ENCODE data around the gene DUOXA2.

DUOXA2 gene

GRCh38 chr15:45147606-45148005 lies 33.5 kb downstream of the DUOXA2 start:
- ChIA-PET POLR2A (no interaction called here), CTCF (no interaction called here)
- no peak for DNase-seq (ENCODE audit: extremely low spot score)
- TF ChIP-seq SP1 (IDR thresholded peaks at IDR 0.05) (no peak), L3MBTL2 (conservative IDR thresholded peaks at IDR 0.05) (no peak), ZNF384 (IDR thresholded peaks at IDR 0.05) (no peak), NFRKB (IDR thresholded peaks at IDR 0.05) (no peak), FOXK2 (IDR thresholded peaks at IDR 0.05) (no peak), BHLHE40 (IDR thresholded peaks at IDR 0.05; ENCODE audit: borderline replicate concordance) (no peak), SUZ12 (IDR thresholded peaks at IDR 0.05) (no peak), ELF4 (IDR thresholded peaks at IDR 0.05) (no peak), HDGF (IDR thresholded peaks at IDR 0.05; ENCODE audit: borderline replicate concordance) (no peak), PKNOX1 (IDR thresholded peaks at IDR 0.05) (no peak), ARNT (IDR thresholded peaks at IDR 0.05) (no peak), CTBP1 (IDR thresholded peaks at IDR 0.05; ENCODE audit: borderline replicate concordance) (no peak), LEF1 (IDR thresholded peaks at IDR 0.05; ENCODE audit: borderline replicate concordance) (no peak), FOXA1 (IDR thresholded peaks at IDR 0.05) (no peak), FOXM1 (IDR thresholded peaks at IDR 0.05; ENCODE audit: borderline replicate concordance) (no peak), TARDBP (IDR thresholded peaks at IDR 0.05) (no peak)

GRCh38 chr15:45148076-45149059 lies 34.2 kb downstream of the DUOXA2 start:
- CTCF ChIA-PET, result interaction anchor here (1.5 kb wide), 1 partner anchor 57 kb away, joined by 3 read pairs; no protein-coding TSS in a partner anchor
- DNase-seq (ENCODE audit: extremely low spot score), result no peak
- TF ChIP-seq ARNT (IDR thresholded peaks at IDR 0.05), result no peak
- no peak for TF ChIP-seq ELF4 (IDR thresholded peaks at IDR 0.05)
- no peak for TF ChIP-seq NFRKB (IDR thresholded peaks at IDR 0.05)
- no peak for TF ChIP-seq CTBP1 (IDR thresholded peaks at IDR 0.05; ENCODE audit: borderline replicate concordance)
- no peak for TF ChIP-seq FOXA1 (IDR thresholded peaks at IDR 0.05)
- POLR2A ChIA-PET, result no interaction called here

- ChIA-PET POLR2A (no interaction called here), CTCF (interaction anchor here (1.5 kb wide), 1 partner anchor 56 kb away, joined by 3 read pairs; no protein-coding TSS in a partner anchor)
- no peak for DNase-seq (ENCODE audit: extremely low spot score)
- no peak for TF ChIP-seq CTBP1 (IDR thresholded peaks at IDR 0.05; ENCODE audit: borderline replicate concordance)
- TF ChIP-seq LEF1 (IDR thresholded peaks at IDR 0.05; ENCODE audit: borderline replicate concordance), result no peak
- no peak for TF ChIP-seq L3MBTL2 (conservative IDR thresholded peaks at IDR 0.05)
- TF ChIP-seq FOXM1 (IDR thresholded peaks at IDR 0.05; ENCODE audit: borderline replicate concordance), result no peak
- no peak for TF ChIP-seq PKNOX1 (IDR thresholded peaks at IDR 0.05)
- TF ChIP-seq ELF4 (IDR thresholded peaks at IDR 0.05), result no peak
- TF ChIP-seq SUZ12 (IDR thresholded peaks at IDR 0.05), result no peak
- TF ChIP-seq SP1 (IDR thresholded peaks at IDR 0.05), result no peak
- TF ChIP-seq TARDBP (IDR thresholded peaks at IDR 0.05), result no peak
- TF ChIP-seq ARNT (IDR thresholded peaks at IDR 0.05), result no peak
- no peak for TF ChIP-seq NFRKB (IDR thresholded peaks at IDR 0.05)
- no peak for TF ChIP-seq HDGF (IDR thresholded peaks at IDR 0.05; ENCODE audit: borderline replicate concordance)
- TF ChIP-seq FOXA1 (IDR thresholded peaks at IDR 0.05), result no peak
- no peak for TF ChIP-seq BHLHE40 (IDR thresholded peaks at IDR 0.05; ENCODE audit: borderline replicate concordance)
- no peak for TF ChIP-seq ZNF384 (IDR thresholded peaks at IDR 0.05)
- TF ChIP-seq FOXK2 (IDR thresholded peaks at IDR 0.05), result no peak
Measured at GRCh38 chr15:45149060-45149459, 34.9 kb downstream of the DUOXA2 start.

GRCh38 chr15:45150481-45150880 lies 36.4 kb downstream of the DUOXA2 start:
- CTCF ChIA-PET, result no interaction called here
- TF ChIP-seq LEF1 (IDR thresholded peaks at IDR 0.05; ENCODE audit: borderline replicate concordance), result no peak
- no peak for TF ChIP-seq L3MBTL2 (conservative IDR thresholded peaks at IDR 0.05)
- no peak for TF ChIP-seq ARNT (IDR thresholded peaks at IDR 0.05)
- TF ChIP-seq FOXM1 (IDR thresholded peaks at IDR 0.05; ENCODE audit: borderline replicate concordance), result no peak
- TF ChIP-seq TARDBP (IDR thresholded peaks at IDR 0.05), result no peak
- no peak for TF ChIP-seq FOXK2 (IDR thresholded peaks at IDR 0.05)
- no peak for TF ChIP-seq ZNF384 (IDR thresholded peaks at IDR 0.05)
- TF ChIP-seq SUZ12 (IDR thresholded peaks at IDR 0.05), result no peak
- TF ChIP-seq CTBP1 (IDR thresholded peaks at IDR 0.05; ENCODE audit: borderline replicate concordance), result no peak
- TF ChIP-seq ELF4 (IDR thresholded peaks at IDR 0.05), result no peak
- no peak for TF ChIP-seq HDGF (IDR thresholded peaks at IDR 0.05; ENCODE audit: borderline replicate concordance)
- no peak for TF ChIP-seq PKNOX1 (IDR thresholded peaks at IDR 0.05)
- no peak for TF ChIP-seq SP1 (IDR thresholded peaks at IDR 0.05)
- POLR2A ChIA-PET, result no interaction called here
- DNase-seq (ENCODE audit: extremely low spot score), result no peak

- ChIA-PET CTCF (no interaction called here), POLR2A (no interaction called here)
- TF ChIP-seq LEF1 (IDR thresholded peaks at IDR 0.05; ENCODE audit: borderline replicate concordance) (no peak), NFRKB (IDR thresholded peaks at IDR 0.05) (no peak)
- no peak for DNase-seq (ENCODE audit: extremely low spot score)
Measured at GRCh38 chr15:45150997-45151396, 36.9 kb downstream of the DUOXA2 start.

Measured in HEK293T (cell line).